ENCODE measurements around the gene FPGS. TPM values are rescaled to one million over a fixed set of nuclear protein-coding genes. Genes with fewer than 3 reads are reported as not detected.

The FPGS gene
- total and polyA plus RNA-seq, 8 donors = 29.1 to 235 (median 70.4) TPM

GRCh38 chr9:127862075-127863011, 59.7 kb downstream of the FPGS start:
- intact Hi-C loops (cut with DNase I; ENCODE audit: low total_unique reads) = loop anchor here (10.0 kb wide), 1 partner anchor 58 kb away; the partner anchor contains the start of gene FPGS
- no peak for TF ChIP-seq EP300 (IDR thresholded peaks at IDR 0.05)
- TF ChIP-seq POLR2A (IDR thresholded peaks at IDR 0.05) = no peak
- TF ChIP-seq POLR2AphosphoS5 (IDR thresholded peaks at IDR 0.05) = peak in 2 of 3 donors; percentile 16 to 54
- TF ChIP-seq CTCF (IDR thresholded peaks at IDR 0.05) = no peak
- Histone ChIP-seq H3K27ac (peak overlapping the region; percentile 54 to 76 (median 59)), H3K9me3 (no peaks in the 10 kb centered on the region), H3K4me1 (peaks cover 21 to 48% (median 34%) of the 10 kb centered on the region in 4 donors), H3K36me3 (peaks cover 2 to 3% (median 3%) of the 10 kb centered on the region in 4 donors), H3K4me3 (no peak overlapping the region), H3K27me3 (no peaks in the 10 kb centered on the region)
- DNase-seq = peak; percentile 57 to 84
- WGBS, 5 donors = 39 to 50% (median 44%) methylated on average over 25 to 29 of the region's 29 CpGs

- TF ChIP-seq CTCF (IDR thresholded peaks at IDR 0.05) (no peak), EP300 (IDR thresholded peaks at IDR 0.05) (no peak), POLR2A (IDR thresholded peaks at IDR 0.05) (no peak), POLR2AphosphoS5 (IDR thresholded peaks at IDR 0.05) (no peak)
- Histone ChIP-seq H3K27ac (peak overlapping the region in 4 of 5 donors; percentile 58 to 76 (median 64)), H3K9me3 (no peaks in the 10 kb centered on the region), H3K4me3 (no peak overlapping the region), H3K27me3 (no peaks in the 10 kb centered on the region), H3K36me3 (peaks cover 3 to 12% (median 11%) of the 10 kb centered on the region in 4 donors), H3K4me1 (peaks cover 16 to 40% (median 29%) of the 10 kb centered on the region in 4 donors)
- intact Hi-C loops (cut with DNase I; ENCODE audit: low total_unique reads) = loop anchor here (10.0 kb wide), 1 partner anchor 58 kb away; the partner anchor contains the start of gene FPGS
- no peak for DNase-seq
- WGBS, 5 donors = 82 to 86% (median 84%) methylated on average over 13 of the region's 13 CpGs
Measured at GRCh38 chr9:127863191-127863621, 60.5 kb downstream of the FPGS start.

Small RNAs within 50 kb of the gene (small RNA-seq; reads per million reads assigned to genes)
- gene RF00019 = 0 reads per million in 4 donors
- gene RNA5SP296 = 0 reads per million in 4 donors

Other genes with a start within 250 kb of the FPGS start
- gene STXBP1, start 190.6 kb upstream of the FPGS start, total RNA-seq = 10 to 100 TPM; 14.9 to 77.7 (median 31.3) TPM
- gene STXBP1, start 190.6 kb upstream of the FPGS start, polyA plus RNA-seq = 1 to 10 TPM; 5.2 to 8.7 (median 7.6) TPM
- 1 to 10 TPM in 1 of 5 donors, under 1 TPM in 1, not detected in 3; 0.14 to 7.6 TPM for gene CFAP157, start 95.9 kb upstream of the FPGS start, total RNA-seq
- gene CFAP157, start 95.9 kb upstream of the FPGS start, polyA plus RNA-seq = under 1 TPM; 0.18 to 0.61 (median 0.19) TPM
- 10 to 100 TPM in 2 of 5 donors, 1 to 10 TPM in 3; 2.9 to 50.4 (median 10.0) TPM for gene PTRH1, start 87.2 kb upstream of the FPGS start, total RNA-seq
- gene PTRH1, start 87.2 kb upstream of the FPGS start, polyA plus RNA-seq = 10 to 100 TPM; 13.3 to 23.4 (median 21.4) TPM
- not detected for gene TTC16, start 86.8 kb upstream of the FPGS start, total RNA-seq
- under 1 TPM in 2 of 3 donors, not detected in 1; 0.08 to 0.12 TPM for gene TTC16, start 86.8 kb upstream of the FPGS start, polyA plus RNA-seq
- gene TOR2A, start 67.6 kb upstream of the FPGS start, total RNA-seq = 10 to 100 TPM in 3 of 5 donors, 1 to 10 TPM in 2; 5.0 to 87.8 (median 14.6) TPM
- gene TOR2A, start 67.6 kb upstream of the FPGS start, polyA plus RNA-seq = 10 to 100 TPM in 1 of 3 donors, 1 to 10 TPM in 2; 6.1 to 12.4 (median 9.7) TPM
- 10 to 100 TPM in 1 of 5 donors, 1 to 10 TPM in 2, not detected in 2; 1.8 to 38.1 (median 5.1) TPM for gene SH2D3C, start 24.2 kb upstream of the FPGS start, total RNA-seq
- 1 to 10 TPM; 3.5 to 4.7 (median 4.3) TPM for gene SH2D3C, start 24.2 kb upstream of the FPGS start, polyA plus RNA-seq
- 100 to 1,000 TPM in 1 of 5 donors, 10 to 100 TPM in 4; 42.8 to 114 (median 92.7) TPM for gene CDK9, start 16.8 kb upstream of the FPGS start, total RNA-seq
- 10 to 100 TPM; 25.3 to 34.7 (median 34.4) TPM for gene CDK9, start 16.8 kb upstream of the FPGS start, polyA plus RNA-seq
- 10 to 100 TPM in 4 of 5 donors, 1 to 10 TPM in 1; 4.0 to 58.5 (median 44.3) TPM for gene ENG, start 51.8 kb downstream of the FPGS start, total RNA-seq
- 10 to 100 TPM; 16.0 to 28.8 (median 21.5) TPM for gene ENG, start 51.8 kb downstream of the FPGS start, polyA plus RNA-seq
- gene AK1, start 74.8 kb downstream of the FPGS start, total RNA-seq = 10 to 100 TPM in 3 of 5 donors, 1 to 10 TPM in 1, not detected in 1; 7.2 to 88.3 (median 39.8) TPM
- 10 to 100 TPM; 64.4 to 92.1 (median 89.7) TPM for gene AK1, start 74.8 kb downstream of the FPGS start, polyA plus RNA-seq
- 100 to 1,000 TPM in 2 of 5 donors, 10 to 100 TPM in 3; 18.0 to 145 (median 92.4) TPM for gene ST6GALNAC6, start 96.7 kb downstream of the FPGS start, total RNA-seq
- gene ST6GALNAC6, start 96.7 kb downstream of the FPGS start, polyA plus RNA-seq = 10 to 100 TPM; 32.8 to 63.8 (median 42.2) TPM
- 10 to 100 TPM in 3 of 5 donors, 1 to 10 TPM in 2; 3.7 to 33.6 (median 14.5) TPM for gene ST6GALNAC4, start 114.2 kb downstream of the FPGS start, total RNA-seq
- 10 to 100 TPM; 10.5 to 14.2 (median 11.8) TPM for gene ST6GALNAC4, start 114.2 kb downstream of the FPGS start, polyA plus RNA-seq
- 10 to 100 TPM in 3 of 5 donors, under 1 TPM in 1, not detected in 1; 0.55 to 98.0 (median 19.1) TPM for gene PIP5KL1, start 127.9 kb downstream of the FPGS start, total RNA-seq
- gene PIP5KL1, start 127.9 kb downstream of the FPGS start, polyA plus RNA-seq = 1 to 10 TPM in 2 of 3 donors, under 1 TPM in 1; 0.50 to 3.3 (median 2.3) TPM
- gene DPM2, start 135.0 kb downstream of the FPGS start, total RNA-seq = 10 to 100 TPM in 4 of 5 donors, 1 to 10 TPM in 1; 1.7 to 98.2 (median 55.4) TPM
- 10 to 100 TPM; 27.0 to 38.0 (median 32.5) TPM for gene DPM2, start 135.0 kb downstream of the FPGS start, polyA plus RNA-seq
- 100 to 1,000 TPM in 2 of 5 donors, 10 to 100 TPM in 3; 26.3 to 406 (median 83.4) TPM for gene EEIG1, start 178.1 kb downstream of the FPGS start, total RNA-seq
- gene EEIG1, start 178.1 kb downstream of the FPGS start, polyA plus RNA-seq = 100 to 1,000 TPM in 1 of 3 donors, 10 to 100 TPM in 2; 24.4 to 118 (median 38.5) TPM

Measured in stomach (tissue), 9 donors.